ENCODE results near the gene METTL25B. TPM values are rescaled to one million over a fixed set of nuclear protein-coding genes. Genes with fewer than 3 reads are reported as not detected.

The METTL25B gene
- total and polyA plus RNA-seq, 10 donors = 23.2 to 43.8 (median 33.9) TPM

- intact Hi-C loops (cut with DNase I; ENCODE audit: low total_unique reads) = no loop called here
- H3K36me3 ChIP-seq = peaks cover 0 to 76% (median 16%) of the 10 kb centered on the region in 6 donors
- no peak overlapping the region for H3K27ac ChIP-seq
- H3K4me1 ChIP-seq = peaks cover 0 to 6% (median 0%) of the 10 kb centered on the region in 6 donors
- H3K27me3 ChIP-seq (replicated peaks in 1 of 7) = no peaks in the 10 kb centered on the region
- H3K4me3 ChIP-seq = no peak overlapping the region
- TF ChIP-seq, protein P1, sequence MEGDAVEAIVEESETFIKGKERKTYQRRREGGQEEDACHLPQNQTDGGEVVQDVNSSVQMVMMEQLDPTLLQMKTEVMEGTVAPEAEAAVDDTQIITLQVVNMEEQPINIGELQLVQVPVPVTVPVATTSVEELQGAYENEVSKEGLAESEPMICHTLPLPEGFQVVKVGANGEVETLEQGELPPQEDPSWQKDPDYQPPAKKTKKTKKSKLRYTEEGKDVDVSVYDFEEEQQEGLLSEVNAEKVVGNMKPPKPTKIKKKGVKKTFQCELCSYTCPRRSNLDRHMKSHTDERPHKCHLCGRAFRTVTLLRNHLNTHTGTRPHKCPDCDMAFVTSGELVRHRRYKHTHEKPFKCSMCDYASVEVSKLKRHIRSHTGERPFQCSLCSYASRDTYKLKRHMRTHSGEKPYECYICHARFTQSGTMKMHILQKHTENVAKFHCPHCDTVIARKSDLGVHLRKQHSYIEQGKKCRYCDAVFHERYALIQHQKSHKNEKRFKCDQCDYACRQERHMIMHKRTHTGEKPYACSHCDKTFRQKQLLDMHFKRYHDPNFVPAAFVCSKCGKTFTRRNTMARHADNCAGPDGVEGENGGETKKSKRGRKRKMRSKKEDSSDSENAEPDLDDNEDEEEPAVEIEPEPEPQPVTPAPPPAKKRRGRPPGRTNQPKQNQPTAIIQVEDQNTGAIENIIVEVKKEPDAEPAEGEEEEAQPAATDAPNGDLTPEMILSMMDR (IDR thresholded peaks at IDR 0.05 in 8 of 11, conservative IDR thresholded peaks at IDR 0.05 in 3 of 11) = no peak
- TF ChIP-seq POLR2A (IDR thresholded peaks at IDR 0.05) (no peak), POLR2AphosphoS5 (IDR thresholded peaks at IDR 0.05) (no peak)
- H3K9me3 ChIP-seq = no peaks in the 10 kb centered on the region
- WGBS, 5 donors = 76 to 86% (median 82%) methylated on average over 4 of the region's 4 CpGs
- no peak for DNase-seq
These were observed 10.9 kb upstream of the METTL25B start for GRCh38 chr1:156717351-156717750.

DNA sequence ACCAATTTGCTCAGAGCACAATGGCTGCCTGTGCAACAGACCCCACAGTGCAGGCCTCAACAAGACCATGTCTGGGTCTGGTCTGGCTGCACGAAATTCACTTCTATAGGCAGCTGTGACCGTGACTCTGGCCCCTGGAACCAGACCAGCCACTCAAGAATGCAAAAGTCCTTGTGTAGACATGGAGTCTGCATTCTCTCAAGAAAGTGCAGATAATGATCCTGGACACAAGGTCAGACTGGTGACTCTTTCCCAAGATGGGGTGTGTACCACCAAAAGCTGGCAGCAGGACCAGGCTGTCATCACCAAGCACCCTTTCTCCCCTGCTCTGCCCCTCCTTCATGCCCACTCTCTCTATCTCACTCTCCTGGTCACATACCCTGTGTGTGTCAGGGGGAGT lies 7.1 kb upstream of the METTL25B start:
- WGBS, 5 donors = 77 to 93% (median 89%) methylated on average over 2 of the region's 2 CpGs
- Histone ChIP-seq H3K27me3 (replicated peaks in 1 of 7) (no peaks in the 10 kb centered on the region), H3K27ac (no peak overlapping the region), H3K9me3 (no peaks in the 10 kb centered on the region), H3K36me3 (peaks cover 0 to 92% (median 39%) of the 10 kb centered on the region in 6 donors), H3K4me3 (no peak overlapping the region), H3K4me1 (peaks cover 17 to 40% (median 23%) of the 10 kb centered on the region in 6 donors)
- intact Hi-C loops (cut with DNase I; ENCODE audit: low total_unique reads) = loop anchor here (10.0 kb wide), 1 partner anchor 164 kb away; no protein-coding TSS in a partner anchor
- TF ChIP-seq POLR2AphosphoS5 (IDR thresholded peaks at IDR 0.05) (no peak), POLR2A (IDR thresholded peaks at IDR 0.05) (no peak)
- TF ChIP-seq, protein P1 (IDR thresholded peaks at IDR 0.05 in 8 of 11, conservative IDR thresholded peaks at IDR 0.05 in 3 of 11) = no peak
- DNase-seq = no peak

GRCh38 chr1:156721535-156721934 lies 6.7 kb upstream of the METTL25B start:
- intact Hi-C loops (cut with DNase I; ENCODE audit: low total_unique reads) = loop anchor here (10.0 kb wide), 1 partner anchor 163 kb away; no protein-coding TSS in a partner anchor
- H3K27me3 ChIP-seq (replicated peaks in 1 of 7) = no peaks in the 10 kb centered on the region
- DNase-seq = no peak
- no peaks in the 10 kb centered on the region for H3K9me3 ChIP-seq
- TF ChIP-seq, protein P1 (IDR thresholded peaks at IDR 0.05 in 8 of 11, conservative IDR thresholded peaks at IDR 0.05 in 3 of 11) = no peak
- TF ChIP-seq POLR2AphosphoS5 (IDR thresholded peaks at IDR 0.05) (no peak), POLR2A (IDR thresholded peaks at IDR 0.05) (no peak)
- peaks cover 0 to 96% (median 39%) of the 10 kb centered on the region in 6 donors for H3K36me3 ChIP-seq
- H3K4me1 ChIP-seq = peaks cover 21 to 44% (median 27%) of the 10 kb centered on the region in 6 donors
- H3K27ac ChIP-seq = no peak overlapping the region
- H3K4me3 ChIP-seq = no peak overlapping the region
- 68 to 85% (median 81%) methylated on average over 4 of the region's 4 CpGs for WGBS, 5 donors

DNA sequence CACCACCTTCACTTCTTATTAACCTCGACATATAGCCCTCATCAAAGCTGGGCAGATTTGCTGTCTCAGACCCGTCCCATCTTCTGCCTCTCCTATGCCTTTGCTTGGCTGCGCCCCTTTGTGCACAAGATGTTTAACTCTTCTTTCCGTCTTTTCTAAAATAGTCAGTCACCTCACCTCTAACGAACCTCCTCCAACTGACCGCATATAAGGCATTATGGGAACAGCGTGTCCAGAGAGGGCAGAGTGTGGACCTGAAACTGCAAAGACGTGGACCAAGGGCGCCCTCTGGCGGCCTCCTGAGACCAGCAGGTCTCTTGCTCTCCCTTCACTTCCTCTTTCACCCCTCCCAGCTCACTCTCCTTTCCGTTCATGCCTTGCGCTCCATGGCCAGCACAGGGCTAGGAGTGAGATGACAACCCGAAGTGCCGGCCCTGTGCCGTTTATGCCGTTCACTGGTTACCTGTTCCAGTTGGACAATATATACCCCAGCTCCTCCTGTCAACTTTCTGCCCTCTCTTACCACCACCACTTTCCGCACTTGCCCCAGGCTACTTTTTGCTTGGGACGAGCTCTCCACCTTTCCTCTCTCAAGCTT lies 2.5 kb upstream of the METTL25B start:
- no peaks in the 10 kb centered on the region for H3K9me3 ChIP-seq
- WGBS, 5 donors = 12 to 17% (median 14%) methylated on average over 18 of the region's 18 CpGs
- intact Hi-C loops (cut with DNase I; ENCODE audit: low total_unique reads) = loop anchor here (2.0 to 10.0 kb wide), 2 partner anchors 37 to 159 kb away; no protein-coding TSS in a partner anchor
- H3K36me3 ChIP-seq = peaks cover 0 to 59% (median 39%) of the 10 kb centered on the region in 6 donors
- peak overlapping the region in 5 of 8 donors; percentile 23 to 99 (median 61) for H3K27ac ChIP-seq
- peak; percentile 95 for DNase-seq
- H3K4me3 ChIP-seq = peak overlapping the region; percentile 6 to 90 (median 72)
- H3K4me1 ChIP-seq = peaks cover 36 to 79% (median 54%) of the 10 kb centered on the region in 6 donors
- no peak for TF ChIP-seq POLR2A (IDR thresholded peaks at IDR 0.05)
- peak; percentile 33 to 65 (median 58) for TF ChIP-seq POLR2AphosphoS5 (IDR thresholded peaks at IDR 0.05)
- TF ChIP-seq, protein P1 (IDR thresholded peaks at IDR 0.05 in 8 of 11, conservative IDR thresholded peaks at IDR 0.05 in 3 of 11) = peak; percentile 84 to 98 (median 96)
- H3K27me3 ChIP-seq (replicated peaks in 1 of 7) = no peaks in the 10 kb centered on the region
